GM23338 (cell line): ENCODE results near the gene ADI1. TPM values are rescaled to one million over a fixed set of nuclear protein-coding genes. Genes with fewer than 3 reads are reported as not detected.

Experiments
- ATAC-seq: fragments of 200-7000 bp; cut with Tn5 transposase; 3 replicates; pipeline ENCODE4 v1.9.1; 2020
- DNase-seq: peaks from one replicate; pipeline ENCODE4 v3.0.0-alpha.2; 2015; ENCODE audit warnings: low spot score
- H2AFZ ChIP-seq: fragments of 200-600 bp; sonication (generic); 2 replicates; pipeline ENCODE4 v1.8.0; 2016; ENCODE audit warnings: antibody characterized with exemption, mild to moderate bottlenecking, moderate library complexity
- H3F3A ChIP-seq: fragments of 200-600 bp; sonication (generic); replicated peaks from 2 replicates; pipeline ENCODE4 v1.8.0; 2017; ENCODE audit warnings: antibody characterized with exemption, mixed run types, low read depth
- H3K27ac ChIP-seq: fragments of 200-600 bp; sonication (generic); 2 replicates; pipeline ENCODE4 v1.6.1; 2016; ENCODE audit warnings: low read depth
- H3K27me3 ChIP-seq: fragments of 200-600 bp; sonication (generic); 2 replicates; pipeline ENCODE4 v1.8.0; 2016; ENCODE audit warnings: mild to moderate bottlenecking, mixed run types, moderate library complexity; ENCODE audit not compliant: insufficient read depth
- H3K36me3 ChIP-seq: fragments of 200-600 bp; sonication (generic); 2 replicates; pipeline ENCODE4 v1.8.0; 2016; ENCODE audit warnings: mild to moderate bottlenecking; ENCODE audit not compliant: insufficient read depth
- H3K4me1 ChIP-seq: fragments of 200-600 bp; sonication (generic); 2 replicates; pipeline ENCODE4 v1.8.0; 2016; ENCODE audit warnings: mild to moderate bottlenecking, moderate library complexity; ENCODE audit not compliant: insufficient read depth
- H3K4me2 ChIP-seq: fragments of 200-600 bp; sonication (generic); 2 replicates; pipeline ENCODE4 v1.7.1; 2017; ENCODE audit warnings: mixed run types
- H3K4me3 ChIP-seq: fragments of 200-600 bp; sonication (generic); 2 replicates; pipeline ENCODE4 v1.6.1; 2016; ENCODE audit warnings: mixed run types
- H3K79me2 ChIP-seq: fragments of 200-600 bp; sonication (generic); replicated peaks from 2 replicates; pipeline ENCODE4 v1.8.0; 2017; ENCODE audit warnings: mild to moderate bottlenecking; ENCODE audit not compliant: insufficient read depth
- H3K9me2 ChIP-seq: fragments of 200-600 bp; sonication (generic); 2 replicates; pipeline ENCODE4 v1.8.0; 2017; ENCODE audit not compliant: insufficient read depth
- H4K20me1 ChIP-seq: fragments of 200-600 bp; sonication (generic); replicated peaks from 2 replicates; pipeline ENCODE4 v1.8.0; 2017; ENCODE audit warnings: mild to moderate bottlenecking; ENCODE audit not compliant: insufficient read depth
- H3K27ac Mint-ChIP-seq: 2 replicates; pipeline ENCODE4 v1.8.0; 2020; ENCODE audit warnings: inconsistent platforms, mild to moderate bottlenecking, moderate library complexity, mixed read lengths
- H3K27me3 Mint-ChIP-seq: 3 replicates; pipeline ENCODE4 v1.8.0; 2022; ENCODE audit warnings: low read depth, mild to moderate bottlenecking, moderate library complexity, mixed read lengths, inconsistent platforms; ENCODE audit not compliant: insufficient read depth, poor library complexity
- H3K36me3 Mint-ChIP-seq: 3 replicates; pipeline ENCODE4 v1.8.0; 2021; ENCODE audit warnings: low read depth, mild to moderate bottlenecking, inconsistent platforms, moderate library complexity, mixed read lengths
- H3K4me1 Mint-ChIP-seq: 3 replicates; pipeline ENCODE4 v1.8.0; 2020; ENCODE audit warnings: mild to moderate bottlenecking, inconsistent platforms, mixed read lengths
- H3K4me3 Mint-ChIP-seq: 3 replicates; pipeline ENCODE4 v1.8.0; 2021; ENCODE audit warnings: moderate library complexity, mild to moderate bottlenecking, inconsistent platforms, mixed read lengths
- H3K9me3 Mint-ChIP-seq: 3 replicates; pipeline ENCODE4 v1.8.0; 2020; ENCODE audit warnings: moderate library complexity, mild to moderate bottlenecking, inconsistent platforms, mixed read lengths
- CREB1 ChIP-seq: fragments of 250-450 bp; sonication (Bioruptor Pico); IDR thresholded peaks from 2 replicates; pipeline ENCODE4 v1.5.0; 2020; ENCODE audit warnings: low read depth, mild to moderate bottlenecking, moderate library complexity
- CTCF ChIP-seq, 2 experiments: fragments of 200-600 bp in 1 of 2; sonication (generic) in 1 of 2; conservative IDR thresholded peaks; 2 replicates each; pipeline versions ENCODE4 v1.5.1 to v1.6.1; 2016 to 2017; ENCODE audit warnings: antibody characterized with exemption in 2 of 2, low read depth in 2 of 2, mild to moderate bottlenecking in 2 of 2, moderate library complexity in 1 of 2
- ETS1 ChIP-seq: IDR thresholded peaks from 2 replicates; pipeline ENCODE4 v1.6.1; 2016; ENCODE audit warnings: antibody characterized with exemption
- EZH2 ChIP-seq: fragments of 200-600 bp; sonication (generic); IDR thresholded peaks from one replicate; pipeline ENCODE4 v1.8.0; 2017; ENCODE audit warnings: antibody characterized with exemption, mild to moderate bottlenecking, low read depth; ENCODE audit not compliant: unreplicated experiment
- EZH2phosphoT487 ChIP-seq: fragments of 200-600 bp; sonication (generic); IDR thresholded peaks from one replicate; pipeline ENCODE4 v1.8.1; 2018; ENCODE audit warnings: antibody characterized with exemption; ENCODE audit not compliant: unreplicated experiment
- JUNB ChIP-seq: IDR thresholded peaks from one replicate; pipeline ENCODE4 v1.6.1; 2016; ENCODE audit warnings: antibody characterized with exemption; ENCODE audit not compliant: unreplicated experiment
- NANOG ChIP-seq: IDR thresholded peaks from 2 replicates; pipeline ENCODE4 v1.6.1; 2016; ENCODE audit warnings: antibody characterized with exemption, borderline replicate concordance
- POLR2AphosphoS5 ChIP-seq: IDR thresholded peaks from 2 replicates; pipeline ENCODE4 v1.6.1; 2016; ENCODE audit warnings: antibody characterized with exemption, low read depth
- STAT1 ChIP-seq: IDR thresholded peaks from one replicate; pipeline ENCODE4 v1.6.1; 2016; ENCODE audit warnings: antibody characterized with exemption; ENCODE audit not compliant: unreplicated experiment
- ZNF114 ChIP-seq: fragments of 250-450 bp; sonication (Bioruptor Pico); IDR thresholded peaks from 2 replicates; pipeline ENCODE4 v1.5.0; 2020; ENCODE audit warnings: mild to moderate bottlenecking, moderate library complexity
- ZNF331 ChIP-seq: fragments of 250-450 bp; sonication (Bioruptor Pico); IDR thresholded peaks from 2 replicates; pipeline ENCODE4 v1.5.0; 2020; ENCODE audit warnings: low read depth, mild to moderate bottlenecking, moderate library complexity
- ZNF462 ChIP-seq: fragments of 250-450 bp; sonication (Bioruptor Pico); IDR thresholded peaks from 2 replicates; pipeline ENCODE4 v1.5.0; 2020; ENCODE audit warnings: mild to moderate bottlenecking, moderate library complexity
- polyA plus RNA-seq: library from polyadenylated mRNA; unstranded; fragments of >200 nt; fragmentation: Nextera tagmentation; extraction: Ambion mirVana; gene quantifications from 2 replicates; pipeline ENCODE4 v1.2.1, GENCODE V29; 2016
- total RNA-seq: library from RNA; depleted of rRNA; stranded (reverse); fragments of >200 nt; shearing (Covaris generic); gene quantifications from 2 replicates; pipeline ENCODE4 v1.2.3, GENCODE V29; 2014

Gene ADI1
- total and polyA plus RNA-seq, 2 experiments from 2014 or later: 16.3 to 31.9 TPM

GRCh38 chr2:3472296-3472695 lies 47.0 kb downstream of the ADI1 start (continued):
- TF ChIP-seq ZNF462 (no peak), POLR2AphosphoS5 (no peak), ETS1 (no peak), JUNB (no peak), CREB1 (CRISPR knock-in tag) (no peak), ZNF114 (no peak), STAT1 (no peak), EZH2 (no peak)

- H3K36me3 Mint-ChIP-seq: peaks cover 36% of the 10 kb centered on the region
- H3K27me3 Mint-ChIP-seq: peaks cover 13% of the 10 kb centered on the region
- Histone ChIP-seq H3K27ac (no peak overlapping the region), H3K4me1 (no peaks in the 10 kb centered on the region), H2AFZ (no peak overlapping the region), H3K4me3 (no peak overlapping the region), H4K20me1 (no peaks in the 10 kb centered on the region), H3F3A (no peaks in the 10 kb centered on the region), H3K27me3 (no peaks in the 10 kb centered on the region), H3K9me2 (no peaks in the 10 kb centered on the region), H3K36me3 (peaks cover 4% of the 10 kb centered on the region; the same call in 1 of the 2 replicates), H3K4me2 (no peak overlapping the region), H3K79me2 (no peaks in the 10 kb centered on the region)
- H3K9me3 Mint-ChIP-seq: no peaks in the 10 kb centered on the region
- no peak overlapping the region for H3K27ac Mint-ChIP-seq
- no peak overlapping the region for H3K4me3 Mint-ChIP-seq
- DNase-seq: no peak
- no peak for ATAC-seq
- H3K4me1 Mint-ChIP-seq: peaks cover 22% of the 10 kb centered on the region
- no peak for TF ChIP-seq CREB1 (CRISPR knock-in tag)
- TF ChIP-seq ZNF331 (CRISPR knock-in tag): no peak
- no peak for TF ChIP-seq NANOG
- no peak for TF ChIP-seq CTCF (conservative IDR thresholded peaks at IDR 0.05; ENCODE audit: low read depth in 2 of 2)
- TF ChIP-seq EZH2: no peak
- TF ChIP-seq STAT1: no peak
- no peak for TF ChIP-seq POLR2AphosphoS5
- no peak for TF ChIP-seq JUNB
- no peak for TF ChIP-seq EZH2phosphoT487
- TF ChIP-seq ZNF114: no peak
- no peak for TF ChIP-seq ETS1
Measured at GRCh38 chr2:3470856-3471737, 48.2 kb downstream of the ADI1 start.
